ENCODE results near the gene UNCX.

- no peak for TF ChIP-seq CTCF (conservative IDR thresholded peaks at IDR 0.05; ENCODE audit: low read length)
- no peak for TF ChIP-seq EZH2phosphoT487 (IDR thresholded peaks at IDR 0.05; ENCODE audit: borderline replicate concordance)
Observed at GRCh38 chr7:1239803-1240516, 7.3 kb downstream of the UNCX start.
